HG03135 (cell line): Measurements from ENCODE around the gene CABLES2.

Experiments
- ATAC-seq: cut with Tn5 transposase; IDR thresholded peaks from one replicate; pipeline ENCODE4 v1.9.1; 2021; ENCODE audit warnings: mild to moderate bottlenecking, moderate library complexity; ENCODE audit not compliant: unreplicated experiment

Gene CABLES2

GRCh38 chr20:62350629-62351422 lies 56.3 kb downstream of the CABLES2 start:
- no peak for ATAC-seq

GRCh38 chr20:62350098-62350628 lies 56.9 kb downstream of the CABLES2 start:
- no peak for ATAC-seq

- ATAC-seq: no peak
Measured at GRCh38 chr20:62349556-62350097, 57.5 kb downstream of the CABLES2 start.

GRCh38 chr20:62348604-62349003 lies 58.5 kb downstream of the CABLES2 start:
- ATAC-seq: no peak

- ATAC-seq: no peak
Measured at GRCh38 chr20:62347445-62347844, 59.6 kb downstream of the CABLES2 start.

GRCh38 chr20:62347151-62347404 lies 60.0 kb downstream of the CABLES2 start:
- no peak for ATAC-seq

- ATAC-seq: no peak
Measured at GRCh38 chr20:62346398-62347150, 60.5 kb downstream of the CABLES2 start.

GRCh38 chr20:62345681-62346370 lies 61.3 kb downstream of the CABLES2 start:
- no peak for ATAC-seq

- ATAC-seq: no peak
Measured at GRCh38 chr20:62344782-62345181, 62.3 kb downstream of the CABLES2 start.

GRCh38 chr20:62344092-62344491 lies 63.0 kb downstream of the CABLES2 start:
- ATAC-seq: no peak

- no peak for ATAC-seq
Measured at GRCh38 chr20:62342910-62343309, 64.2 kb downstream of the CABLES2 start.

- ATAC-seq: peak; percentile 53
Measured at GRCh38 chr20:62339647-62340062, 67.4 kb downstream of the CABLES2 start.
